NCI-H82 treated with DMSO at 0.1 percent for 48 hours (cell line): Measurements from ENCODE around the gene NNT.

Source experiments
- DNase-seq: peaks from one replicate; lab custom pipeline; 2025; ENCODE audit not compliant: unreplicated experiment; lab: John Stamatoyannopoulos, UW

NNT gene

DNA sequence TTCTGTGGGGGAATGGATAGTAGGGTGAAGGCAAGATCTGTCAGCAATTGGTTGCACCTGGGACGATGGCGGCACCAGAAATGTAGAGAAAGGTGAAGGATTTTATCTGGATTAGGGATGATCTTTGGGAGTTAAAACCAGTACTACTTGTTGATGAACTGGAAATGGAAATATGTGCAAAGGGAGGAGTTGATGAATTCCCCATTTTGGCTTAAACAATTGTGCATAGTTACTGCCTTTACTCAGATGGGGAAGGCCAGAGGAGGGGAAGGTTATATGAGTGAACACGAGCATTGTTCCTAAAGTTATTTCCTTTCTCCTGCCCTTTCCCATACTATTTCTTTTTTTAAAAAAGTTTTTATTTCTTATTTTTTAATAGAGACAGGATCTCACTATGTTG, 19.1 kb downstream of the NNT start:
- no peak for DNase-seq

DNA sequence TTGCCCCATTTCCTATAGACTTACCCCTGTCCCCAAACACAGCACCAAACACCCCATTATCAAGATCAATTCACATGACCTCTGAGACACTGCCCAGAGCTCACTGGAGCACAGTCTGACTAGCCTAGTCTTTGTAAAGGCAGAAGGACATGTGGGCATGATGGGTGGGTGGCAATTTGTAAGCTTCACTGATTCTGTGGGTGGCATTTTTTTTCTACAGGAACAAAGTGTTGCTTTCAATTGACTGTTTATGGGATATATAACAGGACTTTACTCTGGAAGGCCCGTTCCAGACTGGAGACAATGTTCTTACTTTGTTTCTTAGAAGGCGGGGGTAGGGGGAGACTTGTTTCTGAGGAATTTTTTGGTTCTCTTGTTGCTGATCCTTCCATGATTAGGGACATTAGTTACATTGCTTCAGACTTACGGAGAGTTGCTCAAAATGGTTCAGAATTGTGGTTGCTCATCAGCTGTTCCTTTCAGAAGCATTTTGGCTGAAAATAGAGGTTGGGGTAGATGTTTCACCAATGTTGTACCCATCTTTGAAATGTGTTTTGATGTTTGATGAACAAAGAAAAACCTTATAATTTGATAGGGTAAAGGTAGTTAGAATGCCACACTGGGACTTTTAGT, 20.2 kb downstream of the NNT start:
- no peak for DNase-seq

DNA sequence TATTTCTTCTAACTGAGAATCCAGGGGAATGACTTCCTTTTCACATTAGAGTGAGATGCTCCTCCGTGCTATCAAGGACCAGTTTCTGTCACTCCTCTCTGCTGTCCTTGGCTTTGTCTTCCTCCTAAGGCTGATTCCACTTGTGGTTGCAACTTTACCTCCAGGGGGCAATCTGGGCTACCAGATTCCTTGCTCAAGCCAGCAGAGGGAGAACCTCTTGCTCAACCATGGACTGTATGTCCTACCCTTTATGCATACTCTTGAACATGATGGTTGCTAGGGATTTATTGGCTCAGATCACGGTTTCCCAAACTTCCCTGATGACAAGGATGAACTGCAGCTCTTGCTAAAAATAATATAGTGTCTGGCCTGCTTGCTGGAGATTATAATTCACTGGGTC, 24.0 kb downstream of the NNT start:
- DNase-seq, result no peak

DNA sequence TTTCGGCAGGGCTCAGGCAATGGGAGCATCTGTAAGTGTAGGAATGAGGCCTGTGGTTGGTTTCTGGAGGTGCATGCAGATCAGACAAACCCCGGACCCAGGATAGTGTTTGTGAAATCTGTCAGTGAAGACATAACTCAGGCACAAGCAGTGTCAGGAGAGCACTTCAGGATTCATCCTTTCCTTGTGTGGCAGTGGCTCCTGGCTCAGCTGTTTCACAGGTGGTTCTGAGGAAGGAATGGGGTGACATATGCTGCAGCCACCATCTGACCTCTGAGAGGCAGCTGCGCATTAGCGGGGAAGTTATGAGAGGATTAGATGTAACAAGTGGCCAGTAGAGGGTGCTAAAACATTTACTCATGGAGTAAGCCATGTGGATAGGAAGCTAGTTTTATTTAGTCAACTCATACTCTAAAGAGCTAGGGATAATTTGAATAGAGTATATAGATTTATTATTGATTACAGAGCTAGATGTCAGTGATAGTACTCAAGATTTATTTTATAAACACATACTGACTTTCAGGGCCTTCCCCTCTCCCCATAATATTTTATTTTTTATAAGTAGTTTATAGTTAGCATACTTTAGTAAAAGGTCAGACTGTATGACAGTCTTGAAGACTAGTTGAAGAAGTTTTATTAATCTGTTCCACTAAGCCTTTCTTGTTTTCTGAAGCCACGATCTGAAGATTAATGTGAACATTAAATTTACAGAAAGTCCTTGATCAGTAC, 28.4 kb downstream of the NNT start:
- DNase-seq, result peak; percentile 84

DNA sequence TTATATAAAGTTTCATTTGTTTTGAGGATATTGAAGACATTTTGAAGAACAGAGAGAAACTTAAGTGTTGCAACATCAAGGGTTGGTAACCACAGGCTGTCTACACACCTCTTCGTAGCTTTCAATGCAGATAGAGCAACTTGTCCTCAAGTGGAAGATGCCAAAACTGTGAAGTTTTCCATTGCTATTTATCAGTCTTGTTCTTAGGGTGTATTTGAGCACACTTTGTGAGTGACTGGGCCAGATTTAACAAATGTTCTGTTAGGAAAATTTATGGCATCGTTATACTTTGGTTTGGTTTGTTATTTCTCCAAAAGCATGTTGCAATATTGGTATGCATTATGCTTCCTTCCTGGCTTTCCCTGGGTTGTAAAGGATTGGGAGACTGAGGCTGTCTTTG, 31.6 kb downstream of the NNT start:
- DNase-seq, result no peak

DNA sequence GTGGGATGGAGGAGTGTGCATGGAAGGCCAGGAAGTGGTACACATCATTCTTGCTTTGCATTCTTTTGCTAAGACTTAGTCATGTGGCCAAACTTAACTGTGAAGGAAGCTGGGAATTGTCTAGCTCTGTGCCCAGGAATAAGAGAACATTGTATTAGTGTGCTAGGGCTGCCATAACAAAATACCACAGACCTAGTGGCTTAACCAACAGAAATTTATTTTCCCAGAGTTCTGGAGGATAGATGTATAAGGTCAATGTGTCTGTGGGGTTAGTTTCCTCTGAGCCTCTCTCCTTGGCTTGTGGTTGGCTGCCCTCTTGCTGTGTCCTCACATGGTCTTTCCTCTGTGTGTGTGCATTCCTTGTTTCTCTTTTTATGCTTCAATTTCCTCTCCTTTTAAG, 32.4 kb downstream of the NNT start:
- DNase-seq, result no peak

DNA sequence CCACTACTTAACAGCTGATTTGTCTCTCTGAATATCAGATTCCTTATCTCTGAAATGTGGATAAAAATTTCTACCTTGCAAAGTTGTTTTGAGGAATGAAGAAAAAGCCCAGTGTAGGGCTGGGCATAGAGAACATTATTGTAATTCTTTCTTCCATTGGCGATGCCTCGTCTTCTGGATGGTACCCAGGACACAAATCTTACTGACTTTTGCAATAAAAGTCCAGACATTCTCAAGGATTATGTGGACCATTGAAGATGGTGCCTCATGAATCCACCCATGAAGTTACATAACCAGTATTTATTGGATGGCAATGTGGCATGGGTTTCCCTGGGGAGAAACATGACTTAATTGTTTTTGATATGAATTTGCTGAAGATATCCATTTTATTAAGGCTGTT, 33.1 kb downstream of the NNT start:
- DNase-seq, result no peak

DNA sequence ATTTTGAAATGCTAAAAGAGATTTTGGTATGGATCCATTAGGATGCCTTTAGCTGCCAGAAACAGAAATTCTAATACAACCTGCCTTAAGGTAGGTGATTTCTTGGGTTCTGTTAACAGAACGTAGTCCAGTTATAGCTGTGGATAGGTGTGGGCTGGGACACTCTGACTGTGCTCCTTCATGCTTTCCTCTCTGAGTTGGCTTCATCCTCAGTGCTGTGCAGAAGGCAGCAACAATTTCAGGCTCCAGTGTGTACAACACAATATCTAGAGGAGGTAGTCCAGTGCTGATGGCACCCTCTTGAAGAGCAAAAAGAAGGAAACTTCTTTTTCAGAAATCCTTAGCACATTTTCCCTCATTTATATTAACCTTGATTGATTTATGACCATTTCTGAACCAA, 34.4 kb downstream of the NNT start:
- DNase-seq, result no peak

DNA sequence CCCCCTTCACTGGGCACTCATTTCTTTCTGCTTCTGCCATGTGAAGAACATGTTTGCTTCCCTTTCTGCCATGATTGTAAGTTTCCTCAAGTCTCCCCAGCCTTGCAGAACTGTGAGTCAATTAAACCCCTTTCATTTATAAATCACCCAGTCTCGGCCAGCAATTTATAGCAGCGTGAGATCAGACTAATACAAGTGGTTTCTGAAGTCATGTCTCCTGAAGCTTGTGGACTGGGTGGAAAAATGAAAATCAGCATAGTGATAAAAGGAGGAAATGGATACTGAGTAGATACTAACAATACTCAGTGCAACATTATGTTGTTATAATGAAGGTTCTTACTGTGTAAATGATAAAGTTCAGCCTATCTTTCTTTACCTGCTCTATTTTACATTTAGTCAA, 35.1 kb downstream of the NNT start:
- no peak for DNase-seq

DNA sequence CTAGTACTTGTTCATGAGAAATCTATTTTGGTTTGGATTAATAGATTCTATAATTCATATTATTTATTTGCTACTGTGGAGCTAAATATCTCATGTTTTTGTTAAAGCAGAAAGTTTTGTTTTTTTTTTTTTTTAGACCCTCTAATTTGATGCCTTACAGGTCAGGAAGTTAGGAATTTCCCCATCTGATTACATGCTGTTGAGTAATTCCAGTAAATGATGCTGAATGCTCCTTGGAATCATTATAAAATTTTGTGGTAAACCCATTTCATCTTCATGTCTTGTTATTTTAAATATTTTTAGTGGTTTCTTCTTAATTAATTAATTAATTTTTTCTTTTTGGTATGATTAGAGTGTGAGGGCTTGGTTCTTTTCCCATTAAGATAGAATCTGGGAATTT, 35.6 kb downstream of the NNT start:
- DNase-seq, result no peak

DNA sequence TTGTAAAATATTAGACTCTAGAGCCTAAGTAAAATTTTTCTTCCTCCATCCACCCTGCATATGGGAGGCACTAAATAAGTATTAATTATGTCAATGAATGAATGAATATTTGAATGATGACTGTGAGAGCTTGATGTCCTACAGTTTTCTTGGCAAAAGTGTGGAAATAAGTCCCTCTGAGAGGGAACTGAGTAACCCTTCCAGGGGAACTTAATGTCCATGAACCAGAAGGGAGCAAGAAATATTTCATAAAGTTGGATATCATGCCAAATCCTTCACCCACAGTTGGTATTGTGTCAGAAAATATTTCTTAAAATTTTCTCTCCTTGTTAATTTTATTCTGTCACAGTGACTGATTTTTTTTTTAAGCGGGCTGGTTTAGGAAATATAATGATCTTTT, 36.6 kb downstream of the NNT start:
- no peak for DNase-seq

DNA sequence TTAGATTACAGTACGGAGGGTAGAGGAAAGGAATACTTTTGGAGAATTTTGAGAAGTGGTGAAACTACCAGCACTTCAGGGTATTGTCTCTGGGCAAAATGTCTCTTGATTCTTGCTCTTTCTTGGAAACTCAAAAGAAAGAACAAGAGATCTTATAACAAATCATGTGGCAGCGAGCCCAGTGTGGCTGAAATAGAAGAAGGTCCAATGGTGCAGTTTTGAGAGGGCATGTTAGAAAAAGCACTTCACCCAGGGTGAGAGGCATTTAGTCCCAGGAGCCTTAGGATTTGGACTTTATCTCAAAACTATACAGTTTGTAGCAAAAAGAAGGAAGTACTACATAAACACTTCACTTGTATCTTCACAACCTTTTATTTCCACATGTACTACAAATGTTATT, 39.4 kb downstream of the NNT start:
- no peak for DNase-seq

DNA sequence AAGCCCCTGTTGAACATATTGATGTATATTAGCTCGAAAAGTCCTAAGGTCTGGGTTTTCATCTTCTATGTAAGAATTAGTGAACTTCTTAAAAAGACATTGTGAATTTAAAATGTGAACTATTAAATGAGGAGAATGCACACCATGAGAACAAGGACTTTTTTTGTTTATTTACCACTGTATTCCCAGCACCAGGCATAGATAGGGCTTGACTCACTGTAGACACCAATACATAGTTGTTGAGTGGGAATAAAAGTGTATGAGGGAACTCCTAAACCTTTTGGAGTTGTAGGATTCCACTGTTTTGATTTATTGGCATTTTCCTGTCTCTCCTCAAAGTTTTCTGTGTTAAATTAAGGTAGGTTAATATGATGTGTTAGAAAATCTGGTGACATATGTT, 40.3 kb downstream of the NNT start:
- DNase-seq, result no peak

DNA sequence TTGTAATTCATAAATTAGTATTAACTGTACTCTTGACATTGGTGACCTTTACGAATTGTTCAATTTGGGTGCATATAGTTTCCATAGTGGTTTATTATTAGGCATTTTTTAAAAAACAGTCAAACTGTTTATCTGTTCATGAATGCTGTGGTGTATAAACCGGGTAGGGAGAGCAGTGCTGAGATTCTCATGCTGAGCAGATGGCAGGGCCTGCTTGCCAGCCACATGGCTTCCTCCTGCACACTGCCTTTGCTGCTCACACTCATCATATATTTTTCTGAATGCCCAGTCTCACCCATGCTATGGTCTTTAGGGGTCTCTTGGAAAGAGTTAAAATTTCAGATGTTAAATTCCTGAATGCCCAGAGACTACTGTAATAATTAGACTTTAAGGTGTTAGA, 40.8 kb downstream of the NNT start:
- no peak for DNase-seq

DNA sequence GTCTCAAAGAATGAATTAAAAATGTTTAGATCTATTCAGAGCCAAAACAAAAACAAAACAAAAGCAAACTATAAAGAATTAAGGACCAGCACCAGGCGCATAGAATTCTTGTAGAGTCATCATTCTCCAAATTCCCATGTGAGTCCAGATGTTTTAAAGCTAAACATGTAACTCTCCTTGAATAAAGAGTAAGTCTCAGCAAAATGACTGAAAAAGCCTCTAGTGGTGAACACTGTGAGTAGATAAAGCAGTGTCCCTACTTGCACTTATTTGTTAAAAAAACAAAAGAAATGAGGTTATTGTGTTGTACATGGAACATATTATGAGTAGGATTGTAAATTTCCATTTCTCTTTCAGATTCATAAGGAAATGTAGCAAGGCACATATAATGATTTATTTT, 44.0 kb downstream of the NNT start:
- DNase-seq, result no peak

DNA sequence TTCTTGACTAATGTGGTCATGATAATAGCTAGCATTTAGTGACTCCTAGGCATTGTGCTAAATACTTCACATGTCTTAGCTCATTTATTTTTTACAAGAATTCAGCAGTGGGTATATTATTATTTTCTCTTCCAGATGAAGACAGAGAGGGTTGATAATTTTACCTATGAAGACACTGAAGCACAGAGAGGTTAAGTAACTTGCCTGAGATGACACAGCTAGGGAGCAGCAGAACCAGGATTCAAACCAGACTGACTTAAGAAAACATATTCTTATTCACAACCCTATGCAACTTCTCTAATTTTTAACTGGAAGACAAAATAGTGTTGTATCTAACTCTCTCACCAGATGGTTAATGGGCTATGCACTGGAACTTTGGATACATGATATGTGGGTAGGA, 44.8 kb downstream of the NNT start:
- DNase-seq, result no peak

DNA sequence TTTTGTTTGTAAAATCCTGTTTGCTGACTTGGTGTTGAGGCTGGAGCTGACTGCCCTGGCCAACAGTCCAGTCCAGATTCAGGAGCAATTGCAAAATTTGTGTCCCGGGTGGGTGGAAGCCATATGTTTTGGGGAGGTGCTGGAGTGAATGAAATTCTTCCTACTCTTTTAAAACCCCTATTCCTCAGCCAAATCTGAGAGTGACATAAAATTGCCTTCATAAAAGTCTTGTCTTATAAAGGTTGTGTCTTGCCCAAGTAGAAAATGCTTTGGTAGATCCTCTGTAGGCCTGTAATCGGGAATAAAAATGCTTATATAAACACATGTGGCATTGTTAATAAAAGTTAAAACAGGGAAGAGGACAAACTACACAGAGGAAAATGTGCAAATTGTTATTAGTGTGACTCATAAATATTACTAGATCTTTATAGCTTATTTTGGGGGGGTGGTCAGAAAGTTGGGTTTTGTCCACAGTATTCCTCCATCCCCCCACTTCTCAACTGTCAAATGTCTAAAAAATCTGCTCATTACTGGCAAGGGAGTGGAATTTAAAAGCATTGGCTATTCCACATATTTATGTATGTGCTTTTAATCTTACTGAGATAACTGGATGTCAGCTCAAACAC, 45.6 kb downstream of the NNT start:
- DNase-seq, result no peak

DNA sequence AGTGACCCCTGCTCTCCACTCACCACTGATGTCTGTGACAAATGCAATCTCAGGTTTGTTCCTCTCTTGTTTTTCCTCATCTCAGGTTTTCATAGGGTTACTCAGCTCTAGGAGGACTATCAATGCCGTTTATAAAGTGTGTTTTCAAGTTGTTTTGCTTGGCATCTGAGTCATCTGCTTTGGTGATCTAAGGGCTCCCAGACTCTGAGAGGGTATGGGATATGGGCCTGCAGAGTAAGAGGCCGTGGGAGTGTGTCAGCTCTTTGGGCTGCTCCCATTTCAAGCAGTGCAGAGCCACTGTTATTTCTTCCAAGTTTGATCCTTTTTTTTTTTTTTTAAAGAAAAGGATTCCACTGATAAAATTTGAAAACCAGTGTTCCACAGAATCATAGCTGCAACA, 46.3 kb downstream of the NNT start:
- DNase-seq, result no peak

DNA sequence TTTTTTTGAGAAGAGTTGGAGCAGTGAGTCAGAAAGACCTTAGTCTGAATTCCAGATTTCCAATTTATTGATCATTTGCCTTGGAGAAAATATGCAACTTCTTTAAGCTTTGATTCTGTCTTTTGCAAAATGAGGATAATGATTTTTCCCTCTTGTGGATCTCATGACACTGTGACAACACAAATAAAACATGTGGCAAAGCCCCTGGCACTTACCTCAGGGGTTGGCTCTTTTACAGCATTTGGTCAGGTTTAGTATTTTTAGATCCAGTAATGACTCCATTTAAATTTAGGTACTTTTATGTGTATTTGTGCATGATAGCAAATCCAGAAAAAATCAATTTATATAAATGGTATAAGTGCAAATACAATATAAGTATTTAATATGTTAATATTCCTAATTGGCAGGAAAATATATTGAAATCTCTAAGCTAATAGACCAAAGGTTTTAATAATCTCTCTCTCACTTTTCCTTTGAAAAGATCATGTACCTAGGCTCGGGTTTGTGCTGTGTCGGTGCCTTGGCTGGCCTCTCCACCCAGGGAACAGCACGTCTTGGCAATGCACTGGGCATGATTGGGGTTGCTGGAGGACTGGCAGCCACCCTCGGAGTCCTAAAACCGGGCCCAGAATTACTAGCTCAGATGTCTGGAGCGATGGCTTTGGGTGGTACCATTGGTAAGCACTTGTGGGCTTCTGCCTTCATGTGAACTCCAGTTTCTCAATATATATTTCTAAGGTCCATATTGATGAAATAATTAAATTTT, 49.7 kb downstream of the NNT start:
- DNase-seq, result no peak

DNA sequence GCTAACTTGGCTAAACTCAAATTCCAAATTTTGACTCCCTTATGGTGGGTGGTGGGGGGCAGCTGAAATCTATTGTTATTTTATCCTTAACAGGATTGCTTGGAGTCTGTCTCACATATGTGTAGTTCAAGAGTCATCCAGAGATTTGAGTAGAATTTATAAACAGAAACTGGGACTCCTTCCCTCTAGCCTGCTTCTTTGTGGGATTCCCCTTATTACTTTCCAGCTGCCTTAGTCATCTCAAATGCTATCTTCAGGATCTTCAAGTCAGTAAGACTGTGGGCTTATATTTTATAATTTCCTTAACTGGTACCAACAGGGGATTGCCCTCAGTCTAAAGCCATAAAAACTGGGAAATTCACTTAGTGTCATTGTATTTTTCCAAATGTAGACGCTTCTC, 55.5 kb downstream of the NNT start:
- DNase-seq, result no peak

DNA sequence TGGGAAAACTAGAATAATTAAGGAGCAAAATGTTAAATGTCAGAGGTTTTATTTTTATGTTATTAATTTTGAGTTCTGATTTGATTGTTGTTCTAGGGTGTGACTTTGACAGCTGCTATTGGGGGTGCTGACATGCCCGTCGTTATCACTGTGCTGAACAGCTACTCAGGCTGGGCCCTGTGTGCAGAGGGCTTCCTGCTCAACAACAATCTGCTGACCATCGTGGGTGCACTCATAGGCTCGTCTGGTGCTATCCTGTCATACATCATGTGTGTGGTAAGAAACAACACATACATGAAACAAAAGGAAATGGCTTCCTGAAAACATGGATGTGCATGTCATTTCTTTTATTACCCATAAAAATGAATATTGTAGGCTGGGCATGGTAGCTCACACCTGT, 56.1 kb downstream of the NNT start:
- DNase-seq, result no peak

DNA sequence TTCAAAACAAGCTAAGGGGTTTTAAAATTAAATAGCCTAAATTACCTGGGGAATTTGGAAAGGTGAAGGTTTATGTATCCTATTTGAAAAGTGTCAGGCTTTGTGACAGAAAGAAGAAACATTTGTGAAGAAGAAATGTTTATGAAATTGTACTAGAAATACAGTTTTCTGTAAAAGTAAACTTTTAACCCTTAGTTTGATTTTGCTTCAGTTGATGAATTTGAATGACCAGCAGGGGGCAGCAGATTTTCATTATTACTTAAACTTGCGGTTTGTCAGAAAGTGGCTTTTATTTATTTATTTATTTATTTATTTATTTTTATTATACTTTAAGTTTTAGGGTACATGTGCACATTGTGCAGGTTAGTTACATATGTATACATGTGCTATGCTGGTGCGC, 58.1 kb downstream of the NNT start:
- no peak for DNase-seq
